SKM-1 treated with dmso at 0.1 percent for 144 hours (cell line): Measurements from ENCODE around the gene PCDH9.

Experiments used
- DNase-seq: peaks from one replicate; lab custom pipeline; 2025; ENCODE audit not compliant: unreplicated experiment; lab: John Stamatoyannopoulos, UW

Gene PCDH9

DNA sequence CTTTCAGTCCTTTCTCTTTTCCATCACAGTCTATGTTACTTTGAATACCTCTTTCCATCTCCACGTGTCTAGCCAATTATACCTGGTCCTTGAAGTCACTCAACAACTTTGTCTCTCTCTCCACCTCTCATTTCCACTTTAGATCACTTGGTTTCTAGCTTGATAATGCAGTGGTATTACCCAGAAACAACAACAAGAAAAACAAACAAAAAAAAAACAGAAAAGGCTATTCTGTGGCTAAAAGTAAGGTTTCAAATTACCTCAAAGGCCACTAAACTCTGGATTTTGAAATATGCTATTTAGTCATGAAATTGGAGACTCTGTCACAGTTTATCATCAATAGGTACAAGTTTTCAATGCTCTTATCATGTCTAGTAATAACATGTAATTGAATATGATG is 184.8 kb downstream of the PCDH9 start:
- DNase-seq = no peak

DNA sequence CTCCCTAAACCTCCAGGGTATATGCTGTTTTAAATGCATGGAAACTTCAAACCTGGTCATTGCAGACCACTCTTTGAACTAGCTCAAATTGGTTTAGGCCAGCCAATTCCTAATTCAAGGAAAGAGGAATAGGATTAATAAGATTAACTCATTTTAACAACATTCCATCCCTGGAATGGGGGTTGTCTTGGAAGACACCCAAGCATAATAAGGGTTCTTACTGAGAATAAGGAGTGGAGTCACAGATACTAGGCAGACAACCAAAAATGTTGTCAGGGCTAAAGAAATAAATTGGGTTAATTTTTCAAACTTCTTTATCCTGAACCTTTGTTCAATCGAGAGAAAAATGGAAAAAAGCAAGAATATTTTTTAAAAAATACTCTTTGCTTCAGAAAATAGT is 186.2 kb downstream of the PCDH9 start:
- no peak for DNase-seq

DNA sequence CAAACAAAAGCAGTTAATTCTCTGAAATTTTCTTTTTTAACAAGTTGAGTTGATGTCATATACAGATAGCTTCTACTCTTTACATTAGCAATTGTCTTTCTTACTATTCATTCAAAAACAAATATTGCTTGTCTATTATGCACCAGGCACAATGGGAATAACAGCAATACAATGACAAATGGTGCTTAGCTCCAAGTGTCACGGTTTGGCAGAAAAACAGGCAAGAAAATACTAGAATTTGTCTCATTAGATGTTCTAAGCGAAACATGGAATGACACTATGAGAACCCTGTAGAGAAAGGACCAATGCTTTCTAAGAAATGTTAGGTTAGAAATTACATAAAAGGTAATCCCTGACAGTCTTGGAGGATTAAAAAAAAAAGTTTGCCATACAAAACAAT is 187.6 kb downstream of the PCDH9 start:
- no peak for DNase-seq

DNA sequence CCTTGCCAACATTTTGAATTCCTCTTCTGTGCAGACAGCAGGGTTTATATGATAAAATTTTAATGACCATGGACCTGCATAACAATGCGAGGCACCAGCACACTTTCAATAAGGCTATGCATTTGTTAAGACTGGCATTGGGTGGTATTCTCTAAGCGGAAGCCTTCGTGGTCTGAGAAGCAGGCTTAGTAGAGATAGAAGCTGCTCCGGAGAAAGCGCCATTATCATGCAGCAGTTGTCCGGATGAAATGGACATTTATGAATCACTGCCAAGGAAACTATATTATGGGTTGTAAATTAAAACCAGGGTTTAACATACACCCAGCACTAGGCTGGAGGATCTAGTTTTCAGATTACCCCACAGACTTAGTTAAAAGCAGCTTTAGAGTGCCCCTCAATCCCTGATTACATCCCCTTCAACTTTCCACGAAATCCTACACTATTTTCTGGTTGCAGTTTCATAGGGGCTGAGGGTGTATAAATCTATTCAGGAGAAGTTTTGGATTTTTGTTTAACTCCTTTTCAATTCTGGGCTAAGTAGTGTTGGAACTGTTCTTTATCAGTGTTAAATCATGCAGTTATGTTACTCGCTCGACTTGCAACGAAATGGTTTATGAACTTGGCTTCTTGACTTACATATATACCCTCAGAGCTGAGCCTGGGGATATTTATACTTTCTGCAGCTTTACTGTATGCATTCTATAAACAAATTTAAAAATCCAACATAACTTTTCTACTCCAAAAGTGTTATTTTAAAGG is 193.3 kb downstream of the PCDH9 start:
- no peak for DNase-seq

DNA sequence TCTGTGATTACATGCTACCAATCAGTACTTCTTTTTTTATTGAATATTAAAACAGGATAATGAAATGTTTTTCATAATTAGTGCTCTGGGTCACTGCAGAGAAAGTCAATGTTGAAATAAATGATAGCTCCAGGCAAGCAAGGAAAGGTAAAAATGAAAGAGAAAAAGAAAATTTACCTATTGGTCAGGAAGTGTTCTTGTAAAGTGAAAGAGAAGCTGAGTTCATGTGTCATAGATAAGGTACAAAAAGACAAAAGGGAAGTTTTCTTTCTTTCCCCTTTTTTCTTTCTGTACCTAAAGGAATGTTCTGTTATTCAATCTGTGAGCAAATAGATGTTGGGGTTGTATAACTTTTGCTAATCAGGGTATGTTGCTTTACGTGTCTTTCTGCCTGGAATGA is 197.0 kb downstream of the PCDH9 start:
- DNase-seq = no peak

DNA sequence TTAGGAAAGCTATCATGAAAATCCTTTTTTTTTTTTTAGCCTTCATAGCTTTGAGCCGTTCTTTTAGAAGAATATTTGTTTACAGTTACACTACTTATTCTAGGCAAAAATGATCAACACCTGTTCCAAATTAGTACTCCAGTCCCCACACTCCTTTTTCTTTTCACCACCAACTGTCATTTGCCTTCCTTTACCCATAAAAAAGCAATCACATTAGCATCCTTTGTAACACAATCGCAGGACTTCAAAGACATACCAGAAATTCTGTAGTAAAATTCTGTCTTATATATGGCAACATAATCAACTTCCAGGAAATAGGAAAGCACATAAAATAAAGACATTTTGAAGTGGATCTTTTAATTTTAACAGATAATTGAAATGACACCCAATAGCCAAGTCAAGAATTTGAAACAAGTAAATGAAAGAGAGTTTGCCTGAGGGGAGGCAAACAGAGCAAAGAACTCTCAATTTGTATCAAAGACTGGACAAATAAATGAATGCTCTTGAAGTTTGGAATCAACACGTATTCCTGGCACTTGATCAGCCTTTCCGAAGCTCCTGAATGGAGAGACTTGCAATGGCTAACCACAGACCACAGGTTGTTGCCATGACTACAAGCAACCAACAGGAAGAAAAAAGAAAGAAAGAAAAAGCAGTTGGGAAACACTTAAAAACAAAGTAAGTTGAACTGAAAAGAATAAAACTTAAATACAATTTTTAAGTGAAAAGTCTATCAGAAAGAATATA is 206.8 kb downstream of the PCDH9 start:
- DNase-seq = peak; percentile 49

DNA sequence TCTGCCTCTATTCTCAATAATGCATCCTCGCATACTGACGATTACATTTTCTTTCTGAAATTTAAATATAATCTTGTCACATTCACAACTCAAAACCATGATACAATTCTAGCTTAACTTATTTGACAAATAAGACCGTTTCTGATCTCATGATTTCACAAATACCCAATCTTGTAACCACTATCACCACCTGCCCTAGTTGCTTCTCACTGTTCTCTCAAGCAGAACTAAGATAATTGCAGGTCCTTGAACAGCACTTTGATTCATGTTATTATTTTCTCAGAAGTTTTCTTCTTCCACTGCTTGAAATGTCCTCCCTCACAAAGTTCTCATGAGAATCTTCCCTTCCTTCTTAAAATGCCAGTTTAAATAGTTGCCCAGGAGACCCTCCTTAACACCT is 211.4 kb downstream of the PCDH9 start:
- DNase-seq = no peak

DNA sequence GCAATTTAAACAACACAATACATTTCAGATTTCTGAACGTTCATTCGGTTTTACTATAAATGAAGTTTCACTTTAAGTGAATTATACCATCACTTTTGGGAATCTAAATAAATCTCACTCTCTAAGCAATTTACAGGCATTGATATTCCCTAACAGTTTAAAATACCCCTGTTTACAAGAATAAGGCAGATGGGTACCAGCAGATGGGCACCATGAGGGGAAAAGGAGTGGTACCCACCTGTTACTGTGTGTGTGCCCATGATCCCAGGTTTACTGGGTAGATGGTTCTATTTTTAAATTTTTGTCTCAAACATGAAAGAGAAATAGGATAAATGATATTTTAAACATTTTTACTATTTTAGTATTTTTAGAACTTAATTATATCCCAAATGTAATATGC is 212.9 kb downstream of the PCDH9 start:
- DNase-seq = no peak

DNA sequence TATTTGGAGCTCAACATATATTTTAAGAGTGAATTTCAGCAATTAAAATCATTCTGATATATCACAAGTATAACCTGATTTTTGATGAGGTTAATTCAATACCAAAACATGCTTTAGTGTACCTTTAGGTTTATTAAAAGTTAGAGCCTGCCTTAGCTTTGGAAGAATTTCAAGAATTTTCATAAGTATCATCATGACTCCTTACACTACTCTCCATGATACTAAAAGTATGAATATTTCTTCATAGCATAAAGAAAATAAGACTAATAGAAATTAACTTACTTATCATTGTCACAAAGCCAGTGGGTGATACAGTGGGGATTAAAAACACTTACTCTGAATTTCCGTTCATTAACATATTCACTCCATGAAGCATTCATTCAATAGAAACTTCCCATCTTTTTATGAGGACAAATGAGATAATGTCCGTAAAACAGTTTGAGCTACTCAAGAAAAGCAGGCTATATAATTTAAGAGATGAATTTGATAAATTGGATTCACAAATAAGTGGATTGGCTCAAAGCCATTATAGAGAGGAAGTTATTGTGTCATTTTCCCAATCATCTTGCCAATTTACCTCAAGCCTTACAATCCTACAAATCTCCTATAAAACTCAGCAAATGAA is 214.0 kb downstream of the PCDH9 start:
- DNase-seq = no peak

DNA sequence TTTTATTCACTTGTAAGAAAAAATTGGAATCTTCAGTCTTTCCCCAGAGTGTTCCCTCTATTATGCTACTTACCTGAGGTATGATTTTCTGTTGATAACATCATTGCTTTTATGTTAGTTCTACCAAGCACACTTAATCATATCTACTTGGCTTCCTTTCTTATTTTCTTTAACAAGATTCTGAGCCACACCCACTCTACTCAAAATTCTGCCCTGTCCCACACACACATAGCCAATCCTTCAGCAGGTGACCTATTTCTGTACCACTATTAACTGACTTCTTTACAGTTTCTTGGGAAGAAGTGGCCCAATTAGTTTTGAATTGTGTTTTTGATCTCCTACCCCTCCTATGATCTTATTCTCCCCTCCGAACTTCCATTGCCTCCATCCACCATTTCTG is 215.7 kb downstream of the PCDH9 start:
- DNase-seq = no peak

DNA sequence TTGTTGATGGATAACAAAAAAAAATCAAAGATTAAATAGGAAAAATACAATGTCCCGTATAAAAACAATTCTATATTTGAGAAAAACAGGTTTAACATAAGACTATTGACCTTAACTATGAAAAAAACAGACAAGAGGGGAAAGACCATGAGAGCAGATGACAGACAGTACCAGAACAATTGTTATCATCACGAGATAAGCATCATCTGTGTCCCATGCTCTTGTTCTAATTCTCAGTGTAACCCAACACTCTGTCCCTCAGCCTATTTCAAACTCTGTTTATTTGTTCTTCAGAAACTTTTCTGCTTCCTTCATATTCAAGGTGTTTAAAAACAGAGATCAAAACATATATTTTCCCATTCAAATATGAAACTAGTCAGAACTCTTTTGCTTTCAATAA is 216.4 kb downstream of the PCDH9 start:
- DNase-seq = no peak

DNA sequence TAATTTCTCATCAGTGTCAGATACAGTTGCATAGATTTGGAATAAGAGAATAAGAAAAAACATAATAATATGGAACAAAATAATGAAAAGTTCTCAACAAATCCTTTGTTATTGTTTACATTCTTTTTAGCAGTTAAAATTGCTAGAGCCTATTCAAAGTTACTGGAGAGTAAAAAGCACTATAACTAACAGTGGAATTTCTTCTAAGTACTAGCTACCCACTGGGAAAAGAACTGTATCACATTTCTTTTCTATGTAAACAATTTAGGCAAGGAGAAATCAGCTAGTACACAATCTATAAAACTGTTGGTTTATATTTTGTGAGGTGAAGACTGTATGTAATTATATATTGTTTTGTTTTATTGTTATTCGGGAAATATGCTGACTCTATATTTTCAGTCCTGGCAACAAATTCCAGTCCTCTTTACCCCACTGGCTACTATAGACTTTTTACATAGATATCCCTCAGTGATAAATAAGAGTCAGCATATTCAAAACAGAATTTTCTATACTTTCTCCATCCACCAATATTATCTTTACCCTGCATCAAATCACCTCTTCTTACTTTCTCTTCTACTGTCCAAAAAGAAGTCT is 222.0 kb downstream of the PCDH9 start:
- DNase-seq = no peak

DNA sequence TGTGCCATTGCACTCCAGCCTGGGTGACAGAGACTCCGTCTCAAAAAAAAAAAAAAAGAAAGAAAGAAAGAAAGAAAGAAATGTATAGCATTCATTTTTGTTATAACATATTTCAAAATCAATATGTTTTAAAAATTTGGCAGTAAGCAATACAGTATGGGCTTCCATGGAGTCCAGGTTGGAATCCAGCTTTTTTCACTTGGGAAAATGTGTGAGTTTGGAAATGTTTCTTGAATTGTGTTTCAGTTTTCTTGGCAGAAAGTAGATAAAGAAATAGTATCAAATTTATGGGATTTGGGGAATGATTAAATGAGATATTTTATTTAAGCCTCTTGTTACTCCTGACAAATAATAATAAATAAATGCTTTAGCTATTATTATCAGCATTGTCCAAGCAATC is 225.6 kb downstream of the PCDH9 start:
- no peak for DNase-seq

DNA sequence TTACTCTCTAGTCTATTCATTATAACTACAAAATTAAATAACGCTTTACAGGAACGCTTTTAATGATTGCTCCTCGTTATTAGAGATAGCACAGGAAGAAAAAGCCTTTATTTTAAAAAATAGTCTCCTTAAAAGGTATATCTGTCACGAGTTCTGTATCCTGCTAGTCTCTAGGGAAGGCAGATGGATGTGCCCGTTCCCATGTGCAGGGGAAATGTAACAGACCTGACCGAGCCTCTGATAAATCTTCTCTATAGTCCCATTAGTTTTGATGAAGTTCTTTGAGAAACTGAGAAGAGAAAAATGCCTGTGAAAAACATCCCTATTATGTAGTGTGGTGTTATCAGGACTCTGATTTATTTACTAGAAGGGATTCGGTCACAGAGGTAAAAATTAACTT is 226.4 kb downstream of the PCDH9 start:
- DNase-seq = no peak

DNA sequence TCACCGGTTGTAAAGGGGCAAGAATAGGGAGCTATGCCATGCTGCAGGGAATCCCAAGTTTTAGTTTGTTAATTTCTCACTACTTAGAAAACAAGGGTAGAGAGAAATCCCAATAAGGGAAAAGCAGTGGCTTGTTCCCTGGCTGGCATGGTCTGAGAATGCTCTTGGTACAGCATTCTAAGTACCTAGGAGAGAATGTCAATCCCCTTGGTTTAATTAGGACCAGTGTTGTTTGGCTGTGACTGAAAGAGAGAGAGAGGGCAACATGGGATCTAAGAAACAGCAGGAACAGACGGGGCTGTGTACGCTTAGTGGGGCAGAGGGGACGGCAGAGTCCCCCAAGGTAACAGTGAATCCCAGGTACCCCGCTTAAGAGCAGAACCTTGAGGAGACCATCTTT is 228.8 kb downstream of the PCDH9 start:
- no peak for DNase-seq

DNA sequence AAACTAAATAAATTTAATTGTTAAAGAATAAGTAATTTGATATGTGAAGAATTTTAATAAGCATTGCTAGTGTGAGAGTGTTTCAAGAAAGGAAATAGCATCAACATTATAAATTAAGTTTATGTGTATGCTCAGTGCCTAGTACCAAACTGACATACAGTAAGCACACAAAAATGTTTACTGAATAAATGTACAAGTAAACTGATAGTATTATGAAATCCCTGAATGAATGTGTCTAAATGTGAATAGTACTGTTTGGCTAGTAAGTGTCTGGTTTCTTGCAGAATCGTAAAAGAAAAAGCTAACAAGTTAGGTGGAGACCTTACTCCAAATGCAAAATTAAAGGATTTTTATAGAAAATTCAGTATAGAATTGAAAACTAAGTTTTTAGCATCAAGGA is 233.6 kb downstream of the PCDH9 start:
- no peak for DNase-seq

DNA sequence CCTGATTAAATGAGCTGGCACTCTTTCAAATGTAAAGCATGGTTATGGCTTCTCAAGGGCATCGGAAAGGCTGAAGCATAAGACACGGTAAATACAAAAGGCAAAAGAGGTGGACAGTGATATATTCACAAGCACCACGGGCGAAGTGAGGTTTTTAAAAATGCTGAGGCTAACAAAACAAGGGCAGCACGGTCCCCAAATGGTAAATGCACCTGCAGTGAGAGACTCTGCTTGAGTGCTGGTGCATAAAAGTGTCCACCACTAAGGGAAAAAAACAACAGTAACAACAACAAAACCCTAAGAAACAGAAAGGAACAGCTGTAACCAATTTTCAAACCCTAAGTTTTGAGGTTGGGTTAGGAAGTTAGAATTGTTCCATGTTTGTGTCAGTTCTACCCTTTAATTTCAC is 234.9 kb downstream of the PCDH9 start:
- no peak for DNase-seq

DNA sequence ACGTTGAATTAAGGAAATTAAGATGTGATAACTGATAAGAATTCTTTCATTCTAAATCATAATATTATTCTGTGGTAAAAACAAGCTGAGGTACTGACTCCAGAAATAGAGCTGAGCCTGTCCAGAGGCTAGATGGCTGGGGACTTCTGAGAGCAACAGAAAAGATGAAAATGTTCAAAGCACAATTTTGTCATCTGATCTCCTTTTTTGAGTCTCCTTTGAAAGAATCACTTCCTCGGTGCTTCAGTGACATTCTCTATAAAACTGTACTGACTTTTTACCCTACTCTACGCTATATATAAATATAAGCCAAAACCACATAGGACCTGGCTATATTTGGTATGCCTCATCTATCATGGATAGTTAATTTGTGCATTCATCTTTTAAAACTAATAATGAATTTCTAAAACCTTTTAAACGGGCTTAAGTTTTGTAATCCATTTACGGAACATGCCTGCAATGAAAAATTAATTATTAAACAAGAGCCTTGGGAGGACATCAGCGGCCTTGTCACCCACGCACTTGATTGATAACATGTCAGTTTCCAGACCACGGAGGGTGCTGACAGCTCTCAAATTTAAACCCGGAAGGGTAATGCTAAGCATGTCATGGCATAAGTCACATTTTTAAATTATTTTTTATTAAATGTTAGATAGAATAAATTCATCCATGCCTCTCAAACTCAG is 235.5 kb downstream of the PCDH9 start:
- no peak for DNase-seq

DNA sequence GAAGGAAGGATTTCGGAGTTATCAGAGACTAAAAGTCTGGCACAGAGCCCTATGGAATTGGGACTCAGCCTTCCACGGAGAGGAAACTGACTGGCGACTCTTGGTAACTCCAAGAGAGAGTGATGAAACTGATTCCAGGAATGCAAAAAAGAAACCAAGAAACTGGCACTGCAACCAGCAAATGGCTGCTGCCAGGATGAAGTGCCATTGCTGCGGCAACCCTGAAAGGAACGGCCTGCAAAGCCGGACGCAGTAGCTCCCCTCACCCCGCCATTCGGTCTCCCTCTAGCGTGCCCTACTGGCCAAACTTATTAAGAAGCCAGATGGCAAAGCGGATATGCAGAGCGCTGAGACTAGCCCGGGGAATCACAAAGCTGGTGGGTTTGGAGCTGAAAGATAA is 236.0 kb downstream of the PCDH9 start:
- DNase-seq = no peak

DNA sequence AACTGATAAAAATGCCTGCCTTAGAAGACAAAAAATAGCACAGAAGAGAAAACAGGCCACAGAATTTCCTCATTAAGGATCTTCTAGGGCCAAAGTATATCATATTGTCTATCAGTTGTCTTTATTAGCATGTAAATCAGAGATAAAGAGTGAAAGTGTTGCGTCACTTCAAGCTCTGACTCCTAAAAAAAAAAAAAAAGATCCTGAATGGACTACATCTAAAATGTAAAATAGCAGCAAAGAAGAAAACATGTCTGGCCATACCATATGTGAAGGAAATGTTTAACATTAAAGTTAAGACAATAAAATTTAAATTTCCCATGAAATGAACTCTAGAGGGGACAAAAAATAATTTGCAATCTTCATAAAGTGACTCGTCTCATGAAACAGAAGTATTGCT is 237.4 kb downstream of the PCDH9 start:
- DNase-seq = no peak

DNA sequence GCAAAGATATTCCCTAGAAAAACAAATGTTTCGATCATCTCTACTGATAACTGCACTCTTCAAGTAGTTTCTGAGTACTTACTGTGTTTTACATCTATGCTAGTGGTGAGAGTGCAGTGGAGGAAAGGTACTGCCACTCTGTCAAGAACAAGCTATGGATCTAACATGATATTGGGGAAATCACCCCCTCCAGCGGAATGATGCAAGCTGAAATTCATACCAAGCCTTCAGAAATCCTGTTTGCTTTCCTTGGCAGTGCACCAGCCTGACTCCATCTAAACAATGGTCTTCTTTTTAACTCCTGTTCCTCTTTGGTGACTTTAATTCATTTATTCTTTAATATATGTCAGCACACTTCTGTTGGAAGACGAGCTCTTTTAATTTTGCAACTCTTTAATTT is 238.0 kb downstream of the PCDH9 start:
- DNase-seq = no peak
